K562 (cell line): ENCODE data around the gene SOS1. TPM values are rescaled to one million over a fixed set of nuclear protein-coding genes. Genes with fewer than 3 reads are reported as not detected.

Experiments
- ARNT ChIP-seq, 2 experiments: fragments of 450-650 bp; IDR thresholded peaks; 2 replicates each; pipeline ENCODE4 v1.6.1; 2016; ENCODE audit warnings: mild to moderate bottlenecking in 1 of 2
- BRD9 ChIP-seq: fragments of 450-650 bp; IDR thresholded peaks from 2 replicates; pipeline ENCODE4 v1.6.1; 2018; ENCODE audit warnings: low read depth; ENCODE audit not compliant: partially characterized antibody
- BRF1 ChIP-seq: IDR thresholded peaks from 3 replicates; pipeline ENCODE4 v1.6.1; 2011; ENCODE audit warnings: borderline replicate concordance, mild to moderate bottlenecking; ENCODE audit not compliant: insufficient read length; ENCODE audit errors: extremely low read depth
- CCAR2 ChIP-seq: fragments of 200-400 bp; formaldehyde crosslinking; IDR thresholded peaks from 2 replicates; pipeline ENCODE4 v1.6.1; 2017; ENCODE audit warnings: mild to moderate bottlenecking, low read depth, low read length
- ETS2 ChIP-seq: IDR thresholded peaks from 2 replicates; pipeline ENCODE4 v1.6.1; 2016; ENCODE audit warnings: borderline replicate concordance, missing genetic modification characterization, mild to moderate bottlenecking, moderate library complexity, missing compliant biosample characterization; ENCODE audit not compliant: poor library complexity, severe bottlenecking
- EZH2 ChIP-seq: IDR thresholded peaks from 2 replicates; pipeline ENCODE4 v1.6.1; 2012; ENCODE audit warnings: low read depth, mild to moderate bottlenecking, inconsistent platforms, low read length, borderline replicate concordance
- FUS ChIP-seq: fragments of 200-400 bp; formaldehyde crosslinking; optimal IDR thresholded peaks from 2 replicates; pipeline ENCODE3; 2017; ENCODE audit warnings: low read depth, low read length
- HNRNPL ChIP-seq: fragments of 200-400 bp; formaldehyde crosslinking; IDR thresholded peaks from 2 replicates; pipeline ENCODE4 v1.6.1; 2017; ENCODE audit warnings: low read depth, mild to moderate bottlenecking, low read length
- KLF1 ChIP-seq: fragments of 450-650 bp; IDR thresholded peaks from 2 replicates; pipeline ENCODE4 v1.6.1; 2016; ENCODE audit warnings: missing genetic modification characterization, missing compliant biosample characterization
- KLF13 ChIP-seq: fragments of 450-650 bp; IDR thresholded peaks from 2 replicates; pipeline ENCODE4 v1.6.1; 2016; ENCODE audit warnings: missing genetic modification characterization, low read depth, mild to moderate bottlenecking, missing compliant biosample characterization, moderate library complexity, borderline replicate concordance
- MTA3 ChIP-seq: fragments of 450-650 bp; formaldehyde crosslinking; IDR thresholded peaks from 2 replicates; pipeline ENCODE4 v1.6.1; 2017; ENCODE audit warnings: mild to moderate bottlenecking, borderline replicate concordance
- POLR2AphosphoS2 ChIP-seq: IDR thresholded peaks from 2 replicates; pipeline ENCODE4 v1.6.1; 2012; ENCODE audit warnings: low read length, improper control_type of control experiment
- SRSF1 ChIP-seq: fragments of 200-400 bp; formaldehyde crosslinking; IDR thresholded peaks from 2 replicates; pipeline ENCODE4 v1.6.1; 2017; ENCODE audit warnings: mild to moderate bottlenecking, low read depth, low read length, moderate library complexity
- ZBTB8A ChIP-seq: fragments of 450-650 bp; IDR thresholded peaks from 2 replicates; pipeline ENCODE4 v1.6.1; 2018; ENCODE audit warnings: mild to moderate bottlenecking, moderate library complexity; ENCODE audit not compliant: partially characterized antibody
- polyA plus RNA-seq, 8 experiments: library from polyadenylated mRNA; depleted of rRNA in 4 of 8; stranded (reverse) in 5 of 8; unstranded in 3 of 8; fragments of >200 nt; fragmentation: Nextera tagmentation in 2 of 8; fragmentation: Illumina TruSeq in 1 of 8; extraction: Ambion mirVana in 2 of 8; extraction: Trizol in 1 of 8; gene quantifications; 2 replicates each; pipeline versions ENCODE4 v1.2.1 to v1.2.3, GENCODE V29; 2011 to 2014; ENCODE audit warnings: inconsistent platforms in 1 of 8, missing spikeins in 1 of 8
- total RNA-seq, 7 experiments: library from RNA; depleted of rRNA in 6 of 7; stranded (reverse); fragments of >200 nt in 6 of 7; fragmentation: Illumina TruSeq in 2 of 7; extraction: Trizol in 2 of 7; gene quantifications; 2 replicates each; pipeline versions ENCODE4 v1.2.1 to v1.2.3, GENCODE V29; 2011 to 2021; ENCODE audit warnings: low replicate concordance in 1 of 7
- TF ChIP-seq, protein P1 (sequence below): fragments of 250-450 bp; sonication (Bioruptor Pico); IDR thresholded peaks from 2 replicates; pipeline ENCODE4 v1.5.0; 2022; ENCODE audit warnings: mild to moderate bottlenecking
- TF ChIP-seq, protein P2 (sequence below): sonication (generic); formaldehyde crosslinking; IDR thresholded peaks from 2 replicates; pipeline ENCODE4 v1.8.1; 2023; ENCODE audit warnings: mild to moderate bottlenecking, missing genetic modification reagents
- TF ChIP-seq, protein P3 (sequence below): sonication (generic); formaldehyde crosslinking; IDR thresholded peaks from 2 replicates; pipeline ENCODE4 v1.8.0; 2022; ENCODE audit warnings: mild to moderate bottlenecking, missing genetic modification reagents
- TF ChIP-seq, protein P4 (sequence below), 2 experiments: fragments of 450-650 bp; IDR thresholded peaks; 2 replicates each; pipeline ENCODE4 v1.6.1; 2016

The SOS1 gene
- total and polyA plus RNA-seq, 9 of the 15 experiments (the other 6 are each of a cell fraction or from before 2014, with no cell fraction given): 2.5 to 27.1 (median 16.3) TPM

DNA sequence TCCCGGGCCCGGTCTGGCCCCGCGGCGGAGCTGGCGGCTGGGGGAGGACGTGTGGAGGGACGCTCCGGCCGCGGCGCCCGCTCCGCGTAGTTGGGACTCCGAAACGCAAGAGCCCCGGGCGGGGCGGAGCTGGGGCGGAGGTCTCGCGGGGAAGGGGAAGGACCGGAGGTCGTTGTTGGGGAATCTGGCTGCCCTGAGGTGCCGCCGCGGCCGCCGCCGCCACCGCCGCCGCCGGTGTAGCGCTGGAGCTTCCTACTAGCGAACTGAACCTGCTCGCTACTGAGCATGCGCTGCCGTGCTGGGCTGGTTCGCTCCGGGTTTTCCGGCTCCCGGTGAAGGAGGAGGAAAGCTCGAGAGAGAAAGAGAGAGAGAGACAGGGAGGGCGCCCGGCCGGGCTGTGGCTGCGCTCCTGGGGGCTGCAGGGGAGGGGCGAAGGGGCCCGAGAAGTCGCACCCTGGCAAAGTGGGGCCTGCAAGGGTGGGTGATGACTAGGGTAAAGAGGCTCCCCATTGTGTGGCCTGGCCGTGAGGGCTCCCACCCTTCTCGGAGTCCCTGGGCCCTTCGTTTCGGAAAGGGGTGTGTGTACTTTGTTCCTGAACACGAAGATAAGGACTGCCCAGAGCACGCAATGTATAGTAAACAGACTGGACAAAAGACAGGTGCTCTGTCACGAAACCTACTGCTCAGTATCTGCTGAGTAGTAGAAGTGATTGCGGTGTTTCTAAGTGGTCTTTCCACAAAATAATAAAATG, at the start of gene SOS1 (continued):
- TF ChIP-seq, protein P1, sequence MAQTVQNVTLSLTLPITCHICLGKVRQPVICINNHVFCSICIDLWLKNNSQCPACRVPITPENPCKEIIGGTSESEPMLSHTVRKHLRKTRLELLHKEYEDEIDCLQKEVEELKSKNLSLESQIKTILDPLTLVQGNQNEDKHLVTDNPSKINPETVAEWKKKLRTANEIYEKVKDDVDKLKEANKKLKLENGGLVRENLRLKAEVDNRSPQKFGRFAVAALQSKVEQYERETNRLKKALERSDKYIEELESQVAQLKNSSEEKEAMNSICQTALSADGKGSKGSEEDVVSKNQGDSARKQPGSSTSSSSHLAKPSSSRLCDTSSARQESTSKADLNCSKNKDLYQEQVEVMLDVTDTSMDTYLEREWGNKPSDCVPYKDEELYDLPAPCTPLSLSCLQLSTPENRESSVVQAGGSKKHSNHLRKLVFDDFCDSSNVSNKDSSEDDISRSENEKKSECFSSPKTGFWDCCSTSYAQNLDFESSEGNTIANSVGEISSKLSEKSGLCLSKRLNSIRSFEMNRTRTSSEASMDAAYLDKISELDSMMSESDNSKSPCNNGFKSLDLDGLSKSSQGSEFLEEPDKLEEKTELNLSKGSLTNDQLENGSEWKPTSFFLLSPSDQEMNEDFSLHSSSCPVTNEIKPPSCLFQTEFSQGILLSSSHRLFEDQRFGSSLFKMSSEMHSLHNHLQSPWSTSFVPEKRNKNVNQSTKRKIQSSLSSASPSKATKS (CRISPR knock-in tag): no peak
- no peak for TF ChIP-seq POLR2AphosphoS2
- TF ChIP-seq, protein P2, sequence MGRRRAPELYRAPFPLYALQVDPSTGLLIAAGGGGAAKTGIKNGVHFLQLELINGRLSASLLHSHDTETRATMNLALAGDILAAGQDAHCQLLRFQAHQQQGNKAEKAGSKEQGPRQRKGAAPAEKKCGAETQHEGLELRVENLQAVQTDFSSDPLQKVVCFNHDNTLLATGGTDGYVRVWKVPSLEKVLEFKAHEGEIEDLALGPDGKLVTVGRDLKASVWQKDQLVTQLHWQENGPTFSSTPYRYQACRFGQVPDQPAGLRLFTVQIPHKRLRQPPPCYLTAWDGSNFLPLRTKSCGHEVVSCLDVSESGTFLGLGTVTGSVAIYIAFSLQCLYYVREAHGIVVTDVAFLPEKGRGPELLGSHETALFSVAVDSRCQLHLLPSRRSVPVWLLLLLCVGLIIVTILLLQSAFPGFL (CRISPR knock-in tag): no peak
- TF ChIP-seq ARNT (IDR thresholded peaks at IDR 0.05): peak in 1 of 2 experiments; percentile 80; a peak in 1 of 4 replicates
- TF ChIP-seq CCAR2: no peak
- TF ChIP-seq, protein P3, sequence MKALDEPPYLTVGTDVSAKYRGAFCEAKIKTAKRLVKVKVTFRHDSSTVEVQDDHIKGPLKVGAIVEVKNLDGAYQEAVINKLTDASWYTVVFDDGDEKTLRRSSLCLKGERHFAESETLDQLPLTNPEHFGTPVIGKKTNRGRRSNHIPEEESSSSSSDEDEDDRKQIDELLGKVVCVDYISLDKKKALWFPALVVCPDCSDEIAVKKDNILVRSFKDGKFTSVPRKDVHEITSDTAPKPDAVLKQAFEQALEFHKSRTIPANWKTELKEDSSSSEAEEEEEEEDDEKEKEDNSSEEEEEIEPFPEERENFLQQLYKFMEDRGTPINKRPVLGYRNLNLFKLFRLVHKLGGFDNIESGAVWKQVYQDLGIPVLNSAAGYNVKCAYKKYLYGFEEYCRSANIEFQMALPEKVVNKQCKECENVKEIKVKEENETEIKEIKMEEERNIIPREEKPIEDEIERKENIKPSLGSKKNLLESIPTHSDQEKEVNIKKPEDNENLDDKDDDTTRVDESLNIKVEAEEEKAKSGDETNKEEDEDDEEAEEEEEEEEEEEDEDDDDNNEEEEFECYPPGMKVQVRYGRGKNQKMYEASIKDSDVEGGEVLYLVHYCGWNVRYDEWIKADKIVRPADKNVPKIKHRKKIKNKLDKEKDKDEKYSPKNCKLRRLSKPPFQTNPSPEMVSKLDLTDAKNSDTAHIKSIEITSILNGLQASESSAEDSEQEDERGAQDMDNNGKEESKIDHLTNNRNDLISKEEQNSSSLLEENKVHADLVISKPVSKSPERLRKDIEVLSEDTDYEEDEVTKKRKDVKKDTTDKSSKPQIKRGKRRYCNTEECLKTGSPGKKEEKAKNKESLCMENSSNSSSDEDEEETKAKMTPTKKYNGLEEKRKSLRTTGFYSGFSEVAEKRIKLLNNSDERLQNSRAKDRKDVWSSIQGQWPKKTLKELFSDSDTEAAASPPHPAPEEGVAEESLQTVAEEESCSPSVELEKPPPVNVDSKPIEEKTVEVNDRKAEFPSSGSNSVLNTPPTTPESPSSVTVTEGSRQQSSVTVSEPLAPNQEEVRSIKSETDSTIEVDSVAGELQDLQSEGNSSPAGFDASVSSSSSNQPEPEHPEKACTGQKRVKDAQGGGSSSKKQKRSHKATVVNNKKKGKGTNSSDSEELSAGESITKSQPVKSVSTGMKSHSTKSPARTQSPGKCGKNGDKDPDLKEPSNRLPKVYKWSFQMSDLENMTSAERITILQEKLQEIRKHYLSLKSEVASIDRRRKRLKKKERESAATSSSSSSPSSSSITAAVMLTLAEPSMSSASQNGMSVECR (CRISPR knock-in tag): peak; percentile 44; the same call in 1 of the 2 replicates
- TF ChIP-seq ETS2 (tag): no peak
- 0 out of 2 replicates have a peak, but pooled peaks have one; percentile 9 for TF ChIP-seq HNRNPL
- peak; percentile 85 for TF ChIP-seq BRD9
- no peak for TF ChIP-seq EZH2
- TF ChIP-seq SRSF1: no peak
- TF ChIP-seq KLF13: peak; percentile 66
- TF ChIP-seq BRF1: no peak
- TF ChIP-seq MTA3: peak; percentile 51; the same call in 1 of the 2 replicates
- TF ChIP-seq, protein P4, sequence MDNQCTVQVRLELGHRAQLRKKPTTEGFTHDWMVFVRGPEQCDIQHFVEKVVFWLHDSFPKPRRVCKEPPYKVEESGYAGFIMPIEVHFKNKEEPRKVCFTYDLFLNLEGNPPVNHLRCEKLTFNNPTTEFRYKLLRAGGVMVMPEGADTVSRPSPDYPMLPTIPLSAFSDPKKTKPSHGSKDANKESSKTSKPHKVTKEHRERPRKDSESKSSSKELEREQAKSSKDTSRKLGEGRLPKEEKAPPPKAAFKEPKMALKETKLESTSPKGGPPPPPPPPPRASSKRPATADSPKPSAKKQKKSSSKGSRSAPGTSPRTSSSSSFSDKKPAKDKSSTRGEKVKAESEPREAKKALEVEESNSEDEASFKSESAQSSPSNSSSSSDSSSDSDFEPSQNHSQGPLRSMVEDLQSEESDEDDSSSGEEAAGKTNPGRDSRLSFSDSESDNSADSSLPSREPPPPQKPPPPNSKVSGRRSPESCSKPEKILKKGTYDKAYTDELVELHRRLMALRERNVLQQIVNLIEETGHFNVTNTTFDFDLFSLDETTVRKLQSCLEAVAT (IDR thresholded peaks at IDR 0.05): peak; percentile 44 to 80; a peak in 2 of 4 replicates
- TF ChIP-seq FUS: no peak
- no peak for TF ChIP-seq ZBTB8A
- TF ChIP-seq KLF1 (tag): no peak
